Measurements from ENCODE around the gene TPRKB.
"Not testable (repeated sequence)": the region's sequence is repeated elsewhere in the genome, so short reads cannot be mapped to it uniquely, and the experiment has no call there.

TPRKB gene

GRCh38 chr2:73736855-73737779 lies at the start of gene TPRKB:
TPRKB (minus strand) TSS chr2:73737345; CDS start chr2:73734569, 2,776 bp downstream.
- H3K36me3 ChIP-seq (ENCODE audit: control insufficient read depth, insufficient read depth, low read length), result no peaks in the 10 kb centered on the region
- no peak within 1 kb of the TSS for H3K9ac ChIP-seq
- peak within 1 kb of the TSS; percentile 77 for H2AFZ ChIP-seq
- no peaks in the 10 kb centered on the region for H3K4me1 ChIP-seq
- peak within 1 kb of the TSS; percentile 72 for H3K4me2 ChIP-seq (ENCODE audit: low read length)
- peak within 1 kb of the TSS; percentile 62 for H3K27ac ChIP-seq
- peak within 1 kb of the TSS; percentile 74 for H3K4me3 ChIP-seq (ENCODE audit: low read depth, low read length)
- TF ChIP-seq CTCF (IDR thresholded peaks at IDR 0.05), result no peak
- H3K27me3 ChIP-seq (ENCODE audit: control insufficient read depth, insufficient read depth, low read length), result no peaks in the 10 kb centered on the region
- H3K9me3 ChIP-seq (ENCODE audit: control insufficient read depth, low read length), result no peaks in the 10 kb centered on the region
- no peaks in the 10 kb centered on the region for H3K79me2 ChIP-seq

DNA sequence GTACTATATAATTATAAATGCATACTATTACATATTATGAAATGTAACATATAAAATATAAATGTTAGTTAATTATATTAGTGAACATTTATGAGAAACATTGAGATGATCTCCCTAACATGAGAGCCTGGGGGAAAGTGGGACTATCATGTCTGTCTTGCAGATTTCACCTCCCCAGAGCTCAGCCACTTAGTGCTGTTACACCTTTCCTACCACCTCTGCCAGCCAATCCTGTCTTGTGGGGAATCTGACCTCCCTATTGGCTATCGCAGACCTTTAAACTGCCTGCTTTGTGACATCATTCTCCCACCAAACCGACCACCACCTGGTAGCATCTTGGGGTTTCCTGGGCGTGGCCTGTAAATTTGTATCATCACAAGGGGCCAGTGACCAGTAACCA lies 46.7 kb upstream of the TPRKB start, which contains the start of gene C2orf78:
C2orf78 (plus strand) TSS at position 301 of the 400 bp plus-strand sequence. CDS start 127 bp downstream, outside the sequence.
- not testable (repeated sequence) for H2AFZ ChIP-seq; H3K27me3 ChIP-seq (ENCODE audit: control insufficient read depth, insufficient read depth, low read length); H3K4me2 ChIP-seq (ENCODE audit: low read length); H3K36me3 ChIP-seq (ENCODE audit: control insufficient read depth, insufficient read depth, low read length); H3K9ac ChIP-seq; H3K27ac ChIP-seq; H3K9me3 ChIP-seq (ENCODE audit: control insufficient read depth, low read length); H3K4me3 ChIP-seq (ENCODE audit: low read depth, low read length); H3K79me2 ChIP-seq; H3K4me1 ChIP-seq

DNA sequence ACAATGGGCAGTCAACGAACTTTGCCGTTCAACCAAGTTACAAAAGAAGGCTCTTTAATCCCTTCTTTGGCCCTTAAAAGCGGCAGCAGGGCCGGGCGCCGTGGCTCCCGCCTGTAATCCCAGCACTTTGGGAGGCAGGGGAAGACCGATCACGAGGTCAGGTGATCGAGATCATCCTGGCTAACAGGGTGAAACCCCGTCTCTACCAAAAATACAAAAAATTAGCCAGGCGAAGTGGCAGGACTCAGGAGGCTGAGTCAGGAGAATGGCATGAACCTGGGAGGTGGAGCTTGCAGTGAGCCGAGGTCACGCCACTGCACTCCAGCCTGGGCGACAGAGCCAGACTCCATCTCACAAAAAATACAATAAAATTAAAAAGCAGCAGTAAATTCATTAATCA lies 46.3 kb upstream of the TPRKB start:
- H3K4me3 ChIP-seq (ENCODE audit: low read depth, low read length); H3K27ac ChIP-seq; H3K27me3 ChIP-seq (ENCODE audit: control insufficient read depth, insufficient read depth, low read length); H3K36me3 ChIP-seq (ENCODE audit: control insufficient read depth, insufficient read depth, low read length); H3K9me3 ChIP-seq (ENCODE audit: control insufficient read depth, low read length); H3K4me1 ChIP-seq; H3K79me2 ChIP-seq; H2AFZ ChIP-seq; H3K9ac ChIP-seq; H3K4me2 ChIP-seq (ENCODE audit: low read length): not testable (repeated sequence)

GRCh38 chr2:73780237-73780582 lies 43.1 kb upstream of the TPRKB start:
- peak overlapping the region; percentile 90 for H3K4me2 ChIP-seq (ENCODE audit: low read length)
- H3K27me3 ChIP-seq (ENCODE audit: control insufficient read depth, insufficient read depth, low read length), result no peaks in the 10 kb centered on the region
- H3K9me3 ChIP-seq (ENCODE audit: control insufficient read depth, low read length), result no peaks in the 10 kb centered on the region
- peak overlapping the region; percentile 96 for H2AFZ ChIP-seq
- no peak overlapping the region for H3K9ac ChIP-seq
- no peaks in the 10 kb centered on the region for H3K36me3 ChIP-seq (ENCODE audit: control insufficient read depth, insufficient read depth, low read length)
- no peaks in the 10 kb centered on the region for H3K4me1 ChIP-seq
- H3K79me2 ChIP-seq, result peaks cover 10% of the 10 kb centered on the region
- H3K27ac ChIP-seq, result peak overlapping the region; percentile 78
- no peak for TF ChIP-seq CTCF (IDR thresholded peaks at IDR 0.05)
- peak overlapping the region; percentile 96 for H3K4me3 ChIP-seq (ENCODE audit: low read depth, low read length)

DNA sequence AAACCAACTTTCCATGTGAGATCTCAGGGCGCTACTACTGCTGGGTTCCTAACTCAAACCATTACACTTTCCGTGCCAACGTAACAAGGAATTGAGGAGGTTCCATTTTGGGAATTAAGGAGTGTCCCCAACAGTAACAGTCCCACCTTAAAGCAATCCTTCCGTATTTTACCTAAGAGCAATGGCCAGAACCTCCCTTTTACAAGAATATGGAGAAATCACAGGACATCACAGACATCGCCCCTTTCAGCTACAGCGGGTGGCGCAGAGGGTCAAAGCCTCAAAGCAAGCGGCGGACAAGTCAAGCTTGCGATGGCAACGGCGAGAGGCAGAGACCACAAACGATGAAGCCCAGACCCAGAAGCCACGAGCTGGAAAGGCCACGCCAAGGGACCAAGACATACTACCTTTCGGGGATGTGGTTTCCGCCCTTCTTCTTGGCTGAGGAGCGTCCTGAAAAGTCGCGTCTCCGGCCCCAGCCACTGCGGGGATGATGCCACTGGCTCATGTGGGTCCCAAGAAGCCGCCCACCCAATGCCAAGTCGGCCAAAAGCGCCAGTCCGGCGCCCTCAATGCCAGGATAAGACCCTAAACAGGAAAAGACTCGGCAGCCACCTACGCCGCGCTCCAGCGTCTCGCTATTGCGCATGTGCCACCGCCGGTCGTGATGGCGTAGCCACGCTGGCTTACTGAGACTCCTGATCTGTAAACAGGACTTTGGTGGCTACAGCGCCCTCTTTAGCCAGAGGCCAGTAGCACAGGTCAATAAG lies 42.5 kb upstream of the TPRKB start, which contains the start of gene DUSP11:
DUSP11 (minus strand) TSS at position 637 of the 770 bp plus-strand sequence; CDS start at position 508, 129 bp downstream.
- Histone ChIP-seq H3K36me3 (ENCODE audit: control insufficient read depth, insufficient read depth, low read length) (no peaks in the 10 kb centered on the region), H2AFZ (peak within 1 kb of the TSS; percentile 96), H3K4me2 (ENCODE audit: low read length) (peak within 1 kb of the TSS; percentile 90), H3K27me3 (ENCODE audit: control insufficient read depth, insufficient read depth, low read length) (no peaks in the 10 kb centered on the region), H3K9ac (peak within 1 kb of the TSS; percentile 73), H3K4me3 (ENCODE audit: low read depth, low read length) (peak within 1 kb of the TSS; percentile 96), H3K79me2 (peaks cover 10% of the 10 kb centered on the region), H3K27ac (peak within 1 kb of the TSS; percentile 78), H3K9me3 (ENCODE audit: control insufficient read depth, low read length) (no peaks in the 10 kb centered on the region), H3K4me1 (no peaks in the 10 kb centered on the region)
- TF ChIP-seq CTCF (IDR thresholded peaks at IDR 0.05), result peak; percentile 94

DNA sequence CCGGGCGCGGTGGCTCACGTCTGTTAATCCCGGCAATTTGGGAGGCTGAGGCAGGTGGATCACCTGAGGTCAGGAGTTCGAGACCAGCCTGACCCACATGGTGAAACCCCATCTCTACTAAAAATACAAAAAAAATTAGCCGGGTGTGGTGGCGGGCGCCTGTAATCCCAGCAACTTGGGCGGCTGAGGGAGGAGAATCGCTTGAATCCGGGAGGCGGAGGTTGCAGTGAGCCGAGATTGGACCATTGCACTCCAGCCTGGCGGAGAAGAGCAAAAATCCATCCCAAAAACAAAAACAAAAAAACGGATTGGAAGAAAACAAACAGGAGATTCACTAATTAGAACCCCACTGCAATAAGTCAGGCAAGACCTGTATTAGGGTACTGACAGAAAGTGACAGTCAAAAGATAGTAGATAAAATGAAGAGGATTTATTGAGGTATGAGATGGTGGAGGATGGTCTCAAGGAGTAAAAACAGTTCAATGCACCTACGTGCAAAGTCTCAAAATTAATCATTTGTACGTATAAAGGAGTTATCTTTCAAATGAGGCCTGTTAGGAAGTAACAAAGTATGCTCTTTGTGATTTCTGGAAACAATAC lies 41.8 kb upstream of the TPRKB start:
- not testable (repeated sequence) for H3K9me3 ChIP-seq (ENCODE audit: control insufficient read depth, low read length); H3K27me3 ChIP-seq (ENCODE audit: control insufficient read depth, insufficient read depth, low read length); H3K27ac ChIP-seq; H3K4me1 ChIP-seq; H3K79me2 ChIP-seq; H3K9ac ChIP-seq; H3K36me3 ChIP-seq (ENCODE audit: control insufficient read depth, insufficient read depth, low read length)
- peak overlapping the region; percentile 90 for H3K4me2 ChIP-seq (ENCODE audit: low read length)
- peak overlapping the region; percentile 96 for H3K4me3 ChIP-seq (ENCODE audit: low read depth, low read length)
- H2AFZ ChIP-seq, result peak overlapping the region; percentile 96
